GM21737 (cell line): ENCODE results near the gene ITIH1.

ENCODE experiments used
- ATAC-seq: cut with Tn5 transposase; IDR thresholded peaks from one replicate; pipeline ENCODE4 v1.9.1; 2021; ENCODE audit warnings: mild to moderate bottlenecking, moderate library complexity; ENCODE audit not compliant: unreplicated experiment

Gene ITIH1

GRCh38 chr3:52810923-52811322 lies 33.5 kb downstream of the ITIH1 start:
- no peak for ATAC-seq

- no peak for ATAC-seq
These were observed 34.1 kb downstream of the ITIH1 start for GRCh38 chr3:52811452-52812011.

GRCh38 chr3:52813810-52814209 lies 36.4 kb downstream of the ITIH1 start:
- ATAC-seq, result no peak

GRCh38 chr3:52816199-52816598 lies 38.8 kb downstream of the ITIH1 start:
- no peak for ATAC-seq

- no peak for ATAC-seq
These were observed 39.3 kb downstream of the ITIH1 start for GRCh38 chr3:52816654-52817053.

- ATAC-seq, result no peak
These were observed 39.8 kb downstream of the ITIH1 start for GRCh38 chr3:52817221-52817620.

GRCh38 chr3:52817860-52818259 lies 40.5 kb downstream of the ITIH1 start:
- no peak for ATAC-seq

- ATAC-seq, result no peak
These were observed 42.5 kb downstream of the ITIH1 start for GRCh38 chr3:52819936-52820335.

GRCh38 chr3:52820736-52821135 lies 43.3 kb downstream of the ITIH1 start:
- no peak for ATAC-seq

- ATAC-seq, result no peak
These were observed 45.0 kb downstream of the ITIH1 start for GRCh38 chr3:52822363-52822762.

- no peak for ATAC-seq
These were observed 46.6 kb downstream of the ITIH1 start for GRCh38 chr3:52824037-52824436.

GRCh38 chr3:52827441-52827840 lies 50.0 kb downstream of the ITIH1 start:
- ATAC-seq, result no peak

GRCh38 chr3:52827866-52828376 lies 50.5 kb downstream of the ITIH1 start:
- no peak for ATAC-seq

- no peak for ATAC-seq
These were observed 52.1 kb downstream of the ITIH1 start for GRCh38 chr3:52829482-52829881.

GRCh38 chr3:52829906-52830463 lies 52.6 kb downstream of the ITIH1 start:
- no peak for ATAC-seq

GRCh38 chr3:52830535-52831258 lies 53.3 kb downstream of the ITIH1 start, which contains the start of gene ITIH4:
Gene ITIH4 (minus strand): TSS chr3:52830672. CDS start chr3:52830642, 30 bp downstream.
- ATAC-seq, result no peak

GRCh38 chr3:52831500-52832301 lies 54.3 kb downstream of the ITIH1 start:
- no peak for ATAC-seq

- no peak for ATAC-seq
These were observed 55.8 kb downstream of the ITIH1 start for GRCh38 chr3:52833202-52833601.

- no peak for ATAC-seq
These were observed 57.6 kb downstream of the ITIH1 start, which contains the start of gene MUSTN1 for GRCh38 chr3:52834871-52835501. Gene MUSTN1 (minus strand): TSS chr3:52835019. CDS start chr3:52834948, 71 bp downstream.

- no peak for ATAC-seq
These were observed 58.5 kb downstream of the ITIH1 start for GRCh38 chr3:52835766-52836470.
